SK-N-SH (cell line): ENCODE measurements around the gene NAPG. TPM values are rescaled to one million over a fixed set of nuclear protein-coding genes. Genes with fewer than 3 reads are reported as not detected.
"Not testable (repeated sequence)": the region's sequence is repeated elsewhere in the genome, so short reads cannot be mapped to it uniquely, and the experiment has no call there.

Experiments used
- CTCF ChIA-PET: fragments of 300-600, 350-600 bp; formaldehyde crosslinking; extraction: SDS; loops from one replicate; lab custom pipeline; 2021; lab: Yijun Ruan, JAX
- POLR2A ChIA-PET: fragments of 350-600 bp; sonication (Branson Sonifier 250); formaldehyde crosslinking; extraction: SDS; loops from one replicate; lab custom pipeline; 2020; ENCODE audit warnings: antibody characterized with exemption, inconsistent platforms; lab: Yijun Ruan, JAX
- DNase-seq: peaks from one replicate; pipeline ENCODE4 v3.0.0; 2012
- H2AFZ ChIP-seq: fragments of 200-600 bp; sonication (generic); 2 replicates; pipeline ENCODE4 v1.8.1; 2016; ENCODE audit warnings: antibody characterized with exemption, mild to moderate bottlenecking, low read depth
- H3F3A ChIP-seq: fragments of 200-600 bp; sonication (generic); replicated peaks from 2 replicates; pipeline ENCODE3; 2016; ENCODE audit warnings: antibody characterized with exemption, mild to moderate bottlenecking; ENCODE audit not compliant: insufficient read depth
- H3K27ac ChIP-seq, 2 experiments: fragments of 200-500 bp in 1 of 2; fragments of 200-600 bp in 1 of 2; sonication (Bioruptor generic) in 1 of 2; sonication (generic), shearing (Covaris generic) in 1 of 2; 2 replicates each; pipeline versions ENCODE4 v1.5.1 to v1.6.1; 2014 to 2016; ENCODE audit warnings: low read depth in 2 of 2, inconsistent platforms in 1 of 2, low read length in 1 of 2, mild to moderate bottlenecking in 1 of 2, mixed read lengths in 1 of 2
- H3K27me3 ChIP-seq: fragments of 200-600 bp; sonication (generic), shearing (Covaris generic); 2 replicates; pipeline ENCODE4 v1.6.1; 2016; ENCODE audit warnings: mixed run types; ENCODE audit not compliant: insufficient read depth
- H3K36me3 ChIP-seq, 2 experiments: fragments of 200-500 bp in 1 of 2; fragments of 200-600 bp in 1 of 2; sonication (Bioruptor generic) in 1 of 2; sonication (generic) in 1 of 2; replicated peaks in 1 of 2; 2 replicates each; pipeline versions ENCODE3 to v1.5.1; 2014 to 2016; ENCODE audit warnings: low read length in 1 of 2, mild to moderate bottlenecking in 1 of 2; ENCODE audit not compliant: insufficient read depth in 2 of 2, control insufficient read depth in 1 of 2
- H3K4me1 ChIP-seq, 2 experiments: fragments of 200-500 bp in 1 of 2; fragments of 200-600 bp in 1 of 2; sonication (Bioruptor generic) in 1 of 2; sonication (generic), shearing (Covaris generic) in 1 of 2; 2 replicates each; pipeline versions ENCODE4 v1.5.1 to v1.6.1; 2014 to 2016; ENCODE audit warnings: low read depth in 1 of 2, low read length in 1 of 2, mixed run types in 1 of 2; ENCODE audit not compliant: insufficient read depth in 2 of 2, control insufficient read depth in 1 of 2
- H3K4me2 ChIP-seq: fragments of 200-600 bp; sonication (generic), shearing (Covaris generic); 2 replicates; pipeline ENCODE4 v1.6.1; 2017; ENCODE audit warnings: mixed run types
- H3K4me3 ChIP-seq, 2 experiments: fragments of 200-500 bp in 1 of 2; fragments of 200-600 bp in 1 of 2; sonication (Bioruptor generic) in 1 of 2; sonication (generic), shearing (Covaris generic) in 1 of 2; 2 replicates each; pipeline versions ENCODE4 v1.5.1 to v1.8.1; 2014 to 2016; ENCODE audit warnings: low read depth in 2 of 2, inconsistent platforms in 1 of 2, low read length in 1 of 2, mild to moderate bottlenecking in 1 of 2, mixed read lengths in 1 of 2, moderate library complexity in 1 of 2
- H3K79me2 ChIP-seq: fragments of 200-600 bp; sonication (generic); 2 replicates; pipeline ENCODE4 v1.8.1; 2017; ENCODE audit warnings: mild to moderate bottlenecking; ENCODE audit not compliant: insufficient read depth
- H3K9ac ChIP-seq: fragments of 200-600 bp; sonication (generic); 2 replicates; pipeline ENCODE4 v1.6.1; 2017; ENCODE audit warnings: mixed run types
- H3K9me2 ChIP-seq: fragments of 200-600 bp; sonication (generic); 2 replicates; pipeline ENCODE4 v1.6.1; 2017; ENCODE audit warnings: mixed run types
- H3K9me3 ChIP-seq: fragments of 200-600 bp; sonication (generic); 2 replicates; pipeline ENCODE4 v1.6.1; 2017; ENCODE audit warnings: mixed run types, mild to moderate bottlenecking, moderate library complexity
- H4K20me1 ChIP-seq: fragments of 200-600 bp; sonication (generic); 2 replicates; pipeline ENCODE4 v1.6.1; 2017; ENCODE audit warnings: mild to moderate bottlenecking, mixed run types; ENCODE audit not compliant: insufficient read depth
- ELF1 ChIP-seq: IDR thresholded peaks from 2 replicates; pipeline ENCODE4 v1.4.0; 2012
- EP300 ChIP-seq, 2 experiments: IDR thresholded peaks; 2 replicates each; pipeline versions ENCODE4 v1.4.0 to v1.6.1; 2012; ENCODE audit warnings: borderline replicate concordance in 1 of 2, low read depth in 1 of 2, low read length in 1 of 2
- EZH2phosphoT487 ChIP-seq: fragments of 200-600 bp; sonication (generic); IDR thresholded peaks from 2 replicates; pipeline ENCODE4 v1.6.1; 2017; ENCODE audit warnings: low read depth, mixed run types, mild to moderate bottlenecking, antibody characterized with exemption, moderate library complexity, borderline replicate concordance
- FOXJ3 ChIP-seq: sonication (generic); formaldehyde crosslinking; IDR thresholded peaks from 2 replicates; pipeline ENCODE4 v1.5.1; 2020; ENCODE audit warnings: mild to moderate bottlenecking, missing genetic modification reagents
- FOXM1 ChIP-seq: IDR thresholded peaks from 2 replicates; pipeline ENCODE4 v1.4.0; 2012; ENCODE audit warnings: low read depth, mild to moderate bottlenecking
- JUND ChIP-seq: IDR thresholded peaks from 2 replicates; pipeline ENCODE4 v1.4.0; 2012
- MEF2A ChIP-seq: IDR thresholded peaks from 2 replicates; pipeline ENCODE4 v1.4.0; 2012; ENCODE audit warnings: low read depth, borderline replicate concordance
- MXI1 ChIP-seq: IDR thresholded peaks from 2 replicates; pipeline ENCODE4 v1.6.1; 2012; ENCODE audit warnings: mild to moderate bottlenecking, low read depth, low read length, improper control_type of control experiment
- NFIC ChIP-seq: IDR thresholded peaks from 2 replicates; pipeline ENCODE4 v1.4.0; 2012; ENCODE audit warnings: borderline replicate concordance
- NRF1 ChIP-seq: IDR thresholded peaks from 2 replicates; pipeline ENCODE4 v1.6.1; 2012; ENCODE audit warnings: low read depth, mild to moderate bottlenecking, low read length
- RCOR1 ChIP-seq: fragments of 150-350 bp; IDR thresholded peaks from 2 replicates; pipeline ENCODE4 v1.6.1; 2017; ENCODE audit warnings: antibody characterized with exemption, low read length
- RFX5 ChIP-seq: IDR thresholded peaks from 2 replicates; pipeline ENCODE4 v1.6.1; 2012; ENCODE audit warnings: mild to moderate bottlenecking, improper control_type of control experiment, low read length
- RXRA ChIP-seq: IDR thresholded peaks from 2 replicates; pipeline ENCODE4 v1.4.0; 2012; ENCODE audit warnings: low read depth, mild to moderate bottlenecking, borderline replicate concordance
- SIN3A ChIP-seq: IDR thresholded peaks from 2 replicates; pipeline ENCODE4 v1.6.1; 2012; ENCODE audit warnings: low read depth, mild to moderate bottlenecking, low read length, moderate library complexity, borderline replicate concordance
- SMC3 ChIP-seq: IDR thresholded peaks from 2 replicates; pipeline ENCODE4 v1.6.1; 2012; ENCODE audit warnings: low read depth, low read length, improper control_type of control experiment
- TAF1 ChIP-seq: IDR thresholded peaks from 2 replicates; pipeline ENCODE4 v1.6.1; 2012; ENCODE audit warnings: low read depth, mild to moderate bottlenecking, low read length, moderate library complexity, borderline replicate concordance
- TCF12 ChIP-seq: IDR thresholded peaks from 2 replicates; pipeline ENCODE4 v1.4.0; 2012
- YY1 ChIP-seq: IDR thresholded peaks from 2 replicates; pipeline ENCODE4 v1.4.0; 2012; ENCODE audit warnings: low read depth, mild to moderate bottlenecking
- WGBS: methylation state at CpG from one replicate; pipeline ENCODE4 v1.1.6; 2017; ENCODE audit warnings: low lambda C conversion rate; 5-methylcytosine and 5-hydroxymethylcytosine counted together
- polyA plus RNA-seq, 3 experiments: library from polyadenylated mRNA; depleted of rRNA; stranded (reverse); fragments of >200 nt; gene quantifications; 2 replicates each; pipeline ENCODE4 v1.2.3, GENCODE V29; 2012
- TF ChIP-seq, protein P1 (sequence below): fragments of 200-600 bp; sonication (generic); IDR thresholded peaks from 2 replicates; pipeline ENCODE4 v1.6.1; 2017; ENCODE audit warnings: antibody characterized with exemption, mild to moderate bottlenecking, moderate library complexity

The NAPG gene
- polyA plus RNA-seq, 1 of the 3 experiments (the other 2 are of a cell fraction), result 9.2 TPM

DNA sequence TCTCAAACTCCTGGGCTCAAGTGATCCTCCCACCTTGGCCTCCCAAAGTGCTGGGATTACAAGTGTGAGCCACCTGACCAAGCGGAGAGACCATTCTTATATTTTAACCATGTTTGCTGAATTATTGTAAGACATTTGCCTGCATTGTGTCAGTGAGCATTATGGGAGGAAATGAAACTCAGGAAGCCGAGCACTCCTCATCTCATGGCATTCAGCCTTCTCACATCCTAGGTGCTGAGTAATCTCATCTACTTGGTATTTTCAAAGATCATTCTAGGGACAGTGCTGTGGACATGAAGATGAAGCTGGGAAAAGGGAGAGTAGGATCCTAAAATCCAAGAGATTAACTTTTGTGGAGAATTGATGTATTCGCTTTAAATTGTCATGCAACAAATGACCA is 66.1 kb downstream of the NAPG start:
- Histone ChIP-seq H2AFZ (no peak overlapping the region), H3K79me2 (no peaks in the 10 kb centered on the region), H3K27me3 (peaks cover 18% of the 10 kb centered on the region; the same call in 1 of the 2 replicates), H4K20me1 (no peaks in the 10 kb centered on the region), H3K4me3 (no peak overlapping the region), H3K9ac (no peak overlapping the region), H3K9me3 (no peaks in the 10 kb centered on the region), H3F3A (no peaks in the 10 kb centered on the region), H3K27ac (no peak overlapping the region), H3K36me3 (no peaks in the 10 kb centered on the region), H3K9me2 (no peaks in the 10 kb centered on the region), H3K4me2 (no peak overlapping the region), H3K4me1 (peaks cover 0 to 2% of the 10 kb centered on the region in 2 experiments; a peak in 1 of 4 replicates)
- 40% methylated on average over 3 of the region's 3 CpGs for WGBS
- CTCF ChIA-PET, result interaction anchor here (1.8 kb wide), 1 partner anchor 32 kb away, joined by 7 read pairs; no protein-coding TSS in a partner anchor
- POLR2A ChIA-PET, result no interaction called here
- DNase-seq, result no peak
- no peak for TF ChIP-seq RCOR1
- no peak for TF ChIP-seq EP300 (IDR thresholded peaks at IDR 0.05; ENCODE audit: borderline replicate concordance in 1 of 2, low read depth in 1 of 2, low read length in 1 of 2)
- no peak for TF ChIP-seq SIN3A
- no peak for TF ChIP-seq JUND
- no peak for TF ChIP-seq NFIC
- no peak for TF ChIP-seq RFX5
- TF ChIP-seq FOXJ3 (CRISPR knock-in tag), result no peak
- TF ChIP-seq FOXM1, result no peak
- no peak for TF ChIP-seq RXRA
- TF ChIP-seq TCF12, result no peak
- no peak for TF ChIP-seq MXI1
- no peak for TF ChIP-seq ELF1
- no peak for TF ChIP-seq NRF1
- TF ChIP-seq MEF2A, result no peak
- TF ChIP-seq, protein P1, sequence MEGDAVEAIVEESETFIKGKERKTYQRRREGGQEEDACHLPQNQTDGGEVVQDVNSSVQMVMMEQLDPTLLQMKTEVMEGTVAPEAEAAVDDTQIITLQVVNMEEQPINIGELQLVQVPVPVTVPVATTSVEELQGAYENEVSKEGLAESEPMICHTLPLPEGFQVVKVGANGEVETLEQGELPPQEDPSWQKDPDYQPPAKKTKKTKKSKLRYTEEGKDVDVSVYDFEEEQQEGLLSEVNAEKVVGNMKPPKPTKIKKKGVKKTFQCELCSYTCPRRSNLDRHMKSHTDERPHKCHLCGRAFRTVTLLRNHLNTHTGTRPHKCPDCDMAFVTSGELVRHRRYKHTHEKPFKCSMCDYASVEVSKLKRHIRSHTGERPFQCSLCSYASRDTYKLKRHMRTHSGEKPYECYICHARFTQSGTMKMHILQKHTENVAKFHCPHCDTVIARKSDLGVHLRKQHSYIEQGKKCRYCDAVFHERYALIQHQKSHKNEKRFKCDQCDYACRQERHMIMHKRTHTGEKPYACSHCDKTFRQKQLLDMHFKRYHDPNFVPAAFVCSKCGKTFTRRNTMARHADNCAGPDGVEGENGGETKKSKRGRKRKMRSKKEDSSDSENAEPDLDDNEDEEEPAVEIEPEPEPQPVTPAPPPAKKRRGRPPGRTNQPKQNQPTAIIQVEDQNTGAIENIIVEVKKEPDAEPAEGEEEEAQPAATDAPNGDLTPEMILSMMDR, result no peak
- no peak for TF ChIP-seq EZH2phosphoT487
- TF ChIP-seq TAF1, result no peak
- no peak for TF ChIP-seq YY1
- no peak for TF ChIP-seq SMC3

DNA sequence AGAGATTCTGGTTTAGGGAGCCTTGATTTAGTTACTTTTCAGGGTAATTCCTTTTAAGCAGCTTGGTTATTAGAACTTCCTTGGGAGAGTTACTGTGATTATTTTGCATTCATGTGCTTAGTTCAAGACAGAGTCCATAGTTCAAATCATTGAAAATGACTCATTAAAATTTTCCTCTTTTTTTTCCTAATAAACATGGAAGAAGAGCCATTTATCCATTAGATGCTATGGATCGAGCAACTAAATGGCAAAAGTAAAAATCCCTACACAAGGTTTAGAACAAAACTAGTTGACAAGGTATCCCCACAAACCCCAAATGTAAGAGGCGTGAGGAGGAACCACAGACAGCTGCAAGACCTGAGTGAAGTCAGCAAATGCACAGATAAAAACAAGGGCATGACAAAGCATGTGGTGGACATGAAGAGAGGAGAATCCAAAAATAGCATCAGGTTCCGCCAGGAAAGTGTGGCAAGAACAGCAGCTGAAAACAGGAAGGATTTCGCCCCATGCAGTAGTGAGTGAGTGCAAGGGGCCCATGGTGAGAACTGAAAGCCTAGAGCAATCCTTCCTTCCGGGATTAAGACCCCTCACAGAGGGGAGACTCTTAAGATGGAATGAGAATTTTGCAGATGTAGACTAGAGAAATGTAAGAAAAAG is 67.7 kb downstream of the NAPG start:
- H3K4me2 ChIP-seq, H3K27ac ChIP-seq, H3F3A ChIP-seq, DNase-seq, H3K4me3 ChIP-seq, H3K36me3 ChIP-seq, H3K9me3 ChIP-seq, POLR2A ChIA-PET, H3K9ac ChIP-seq, H3K9me2 ChIP-seq, H3K79me2 ChIP-seq, H2AFZ ChIP-seq, H4K20me1 ChIP-seq, H3K4me1 ChIP-seq: not testable (repeated sequence)
- 1% methylated on average over 5 of the region's 5 CpGs for WGBS
- peaks cover 16% of the 10 kb centered on the region; the same call in 1 of the 2 replicates for H3K27me3 ChIP-seq
- CTCF ChIA-PET, result interaction anchor here (1.8 kb wide), 1 partner anchor 33 kb away, joined by 7 read pairs; no protein-coding TSS in a partner anchor

DNA sequence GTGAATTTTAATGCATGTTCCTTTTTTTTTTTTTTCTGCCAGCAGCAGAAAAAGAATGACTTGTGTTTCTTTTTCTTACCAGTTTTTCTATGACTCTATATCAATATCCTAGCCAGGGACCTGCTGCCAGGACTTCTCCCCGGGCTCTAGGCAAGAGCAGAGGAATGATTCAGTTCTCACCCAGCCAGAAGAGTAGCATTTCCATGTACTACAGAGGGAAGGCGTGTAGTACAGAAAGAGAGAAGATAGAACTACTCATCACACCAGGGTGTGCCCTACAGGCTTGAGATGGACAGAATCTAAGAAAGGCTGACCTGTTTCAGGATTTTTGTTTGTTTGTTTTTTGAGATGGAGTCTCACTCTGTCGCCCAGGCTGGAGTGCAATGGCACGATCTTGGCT is 70.1 kb downstream of the NAPG start:
- H3K79me2 ChIP-seq, CTCF ChIA-PET, H3K27me3 ChIP-seq, H3F3A ChIP-seq, H4K20me1 ChIP-seq, H3K27ac ChIP-seq, H3K9ac ChIP-seq, H3K4me1 ChIP-seq, H3K4me2 ChIP-seq, H2AFZ ChIP-seq, H3K9me3 ChIP-seq, POLR2A ChIA-PET, H3K4me3 ChIP-seq, DNase-seq, H3K9me2 ChIP-seq, H3K36me3 ChIP-seq: not testable (repeated sequence)
- WGBS, result 21% methylated on average over 4 of the region's 4 CpGs

DNA sequence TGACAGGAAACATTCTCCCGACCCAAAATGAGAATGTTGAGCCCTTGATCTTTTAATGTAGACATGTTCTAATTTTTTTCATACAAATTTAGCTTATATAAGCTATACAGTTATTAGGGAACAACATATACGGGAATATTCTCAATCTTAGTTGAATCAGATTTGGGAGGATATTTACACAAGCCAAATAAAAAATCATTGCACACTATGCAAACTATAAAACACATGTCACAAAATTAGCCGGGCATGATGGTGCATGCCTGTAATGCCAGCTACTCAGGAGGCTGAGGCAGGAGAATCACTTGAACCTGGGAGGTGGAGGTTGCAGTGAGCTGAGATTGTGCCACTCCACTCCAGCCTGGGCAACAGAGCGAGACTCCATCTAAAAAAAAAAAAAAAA is 71.9 kb downstream of the NAPG start:
- H3K4me1 ChIP-seq, H3K27me3 ChIP-seq, POLR2A ChIA-PET, H3K9me2 ChIP-seq, H3K4me3 ChIP-seq, H3K79me2 ChIP-seq, H3K4me2 ChIP-seq, H3K27ac ChIP-seq, CTCF ChIA-PET, H3K36me3 ChIP-seq, H3K9ac ChIP-seq, H4K20me1 ChIP-seq, H2AFZ ChIP-seq, H3F3A ChIP-seq, DNase-seq, H3K9me3 ChIP-seq: not testable (repeated sequence)
- 11% methylated on average over 4 of the region's 4 CpGs for WGBS
